ENCODE data around the gene GNG8. TPM values are rescaled to one million over a fixed set of nuclear protein-coding genes. Genes with fewer than 3 reads are reported as not detected.

GNG8 gene
- total RNA-seq, 1 experiment from 2014 or later, result not detected

DNA sequence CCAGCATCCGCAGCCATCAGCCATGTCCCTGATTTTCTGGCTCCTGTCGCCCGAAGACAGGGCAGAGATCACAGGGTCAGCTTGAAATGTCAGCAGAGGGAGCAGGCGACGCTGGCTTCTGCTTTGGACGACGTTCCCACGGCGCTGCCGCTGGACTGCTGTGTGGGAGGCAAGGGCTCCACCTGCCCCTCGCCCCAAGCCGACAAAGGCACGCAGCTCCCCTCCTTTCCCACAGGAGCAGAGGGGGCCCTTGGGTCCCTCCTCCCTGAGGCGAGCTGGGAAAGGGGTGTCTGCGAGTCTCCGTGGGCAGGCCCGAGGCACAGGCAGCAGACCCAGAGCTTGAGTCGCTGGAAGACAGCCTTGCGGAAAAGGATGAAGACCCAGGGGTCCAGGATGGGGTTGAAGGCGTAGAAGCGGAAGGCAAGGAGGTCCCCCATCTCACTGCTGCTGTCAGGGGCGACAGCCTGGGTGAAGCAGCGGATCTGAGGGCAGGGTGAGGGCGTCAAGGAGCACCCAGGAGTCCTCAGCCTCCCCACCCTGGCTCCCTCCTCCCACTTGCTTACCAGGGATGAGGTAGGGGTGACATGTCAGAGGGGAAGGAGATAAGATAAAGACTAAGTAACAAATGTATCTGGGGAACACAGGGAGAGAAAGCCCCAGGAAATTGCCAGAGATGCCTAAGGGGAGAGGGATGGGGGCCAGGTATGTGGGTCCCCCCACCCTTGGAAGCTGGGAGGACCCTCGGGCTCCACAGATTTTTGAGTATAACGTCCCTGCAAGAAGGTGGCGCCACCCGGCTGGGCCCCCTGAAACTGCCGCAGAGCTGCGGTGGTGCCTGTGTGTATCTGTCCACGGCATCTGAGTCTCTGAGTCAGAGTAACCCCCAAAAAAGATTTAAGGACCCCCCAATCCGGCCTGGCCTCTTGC, 14.5 kb downstream of the GNG8 start:
- no peak overlapping the region for H4K5ac ChIP-seq (ENCODE audit: insufficient read length, low read depth, low read length)
- Mint-ChIP-seq H3K36me3 (ENCODE audit: insufficient read depth in 1 of 3, low read depth in 3 of 3) (no peaks in the 10 kb centered on the region), H3K4me3 (no peak overlapping the region), H3K9me3 (no peaks in the 10 kb centered on the region; a peak in 1 of 5 replicates), H3K4me1 (peaks cover 9 to 27% of the 10 kb centered on the region in 2 experiments), H3K27ac (no peak overlapping the region), H3K27me3 (ENCODE audit: low read depth) (peaks cover 12% of the 10 kb centered on the region)
- no peak overlapping the region for H3K56ac ChIP-seq (ENCODE audit: insufficient read length, low read depth, low read length)
- H3K27ac ChIP-seq (ENCODE audit: insufficient read length, low read depth, low read length), result no peak overlapping the region
- no peak overlapping the region for H3K23ac ChIP-seq (ENCODE audit: insufficient read length, low read depth, low read length)
- H3K4ac ChIP-seq (ENCODE audit: low read depth, low read length), result no peak overlapping the region
- H3K4me2 ChIP-seq (ENCODE audit: insufficient read depth, insufficient read length, low read length), result no peak overlapping the region
- H4K91ac ChIP-seq (ENCODE audit: insufficient read length, low read depth, low read length), result no peak overlapping the region
- no peaks in the 10 kb centered on the region; the same call in 1 of the 2 replicates for H3K4me1 ChIP-seq (ENCODE audit: insufficient read depth, low read length)
- no peak overlapping the region for H3T11ph ChIP-seq (ENCODE audit: low read length)
- H3K14ac ChIP-seq (ENCODE audit: insufficient read depth, low read length), result peak overlapping the region; percentile 43; the same call in 1 of the 2 replicates
- TF ChIP-seq, protein P1, sequence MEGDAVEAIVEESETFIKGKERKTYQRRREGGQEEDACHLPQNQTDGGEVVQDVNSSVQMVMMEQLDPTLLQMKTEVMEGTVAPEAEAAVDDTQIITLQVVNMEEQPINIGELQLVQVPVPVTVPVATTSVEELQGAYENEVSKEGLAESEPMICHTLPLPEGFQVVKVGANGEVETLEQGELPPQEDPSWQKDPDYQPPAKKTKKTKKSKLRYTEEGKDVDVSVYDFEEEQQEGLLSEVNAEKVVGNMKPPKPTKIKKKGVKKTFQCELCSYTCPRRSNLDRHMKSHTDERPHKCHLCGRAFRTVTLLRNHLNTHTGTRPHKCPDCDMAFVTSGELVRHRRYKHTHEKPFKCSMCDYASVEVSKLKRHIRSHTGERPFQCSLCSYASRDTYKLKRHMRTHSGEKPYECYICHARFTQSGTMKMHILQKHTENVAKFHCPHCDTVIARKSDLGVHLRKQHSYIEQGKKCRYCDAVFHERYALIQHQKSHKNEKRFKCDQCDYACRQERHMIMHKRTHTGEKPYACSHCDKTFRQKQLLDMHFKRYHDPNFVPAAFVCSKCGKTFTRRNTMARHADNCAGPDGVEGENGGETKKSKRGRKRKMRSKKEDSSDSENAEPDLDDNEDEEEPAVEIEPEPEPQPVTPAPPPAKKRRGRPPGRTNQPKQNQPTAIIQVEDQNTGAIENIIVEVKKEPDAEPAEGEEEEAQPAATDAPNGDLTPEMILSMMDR (conservative IDR thresholded peaks at IDR 0.05), result peak; percentile 57
- H2BK5ac ChIP-seq (ENCODE audit: insufficient read length, low read length), result no peak overlapping the region
- H3K27me3 ChIP-seq (ENCODE audit: insufficient read depth, low read length), result no peaks in the 10 kb centered on the region
- no peak overlapping the region for H2AK5ac ChIP-seq (ENCODE audit: insufficient read length, low read length)
- no CpG with 5 or more reads among the region's 32 CpGs for WGBS (ENCODE audit: extremely low coverage, insufficient read length, low lambda C conversion rate)
- H2BK15ac ChIP-seq (ENCODE audit: low read depth, low read length), result no peak overlapping the region
- H2BK20ac ChIP-seq (ENCODE audit: low read depth, low read length, poor library complexity, severe bottlenecking), result no peak overlapping the region
- no peak overlapping the region for H4K8ac ChIP-seq (replicated peaks; ENCODE audit: insufficient read length, low read depth, low read length)
- no peaks in the 10 kb centered on the region for H3K79me2 ChIP-seq (ENCODE audit: insufficient read depth, low read length)
- H3K9me3 ChIP-seq (ENCODE audit: control insufficient read depth, low read depth, low read length), result no peaks in the 10 kb centered on the region
- H4K20me1 ChIP-seq (ENCODE audit: control insufficient read depth, insufficient read depth, insufficient read length), result no peaks in the 10 kb centered on the region
- H2BK120ac ChIP-seq (ENCODE audit: low read depth, low read length, poor library complexity, severe bottlenecking), result no peak overlapping the region
- H3K9ac ChIP-seq (ENCODE audit: extremely low read depth, insufficient read length, low read length), result no peak overlapping the region
- no peaks in the 10 kb centered on the region for H3K79me1 ChIP-seq (ENCODE audit: insufficient read depth, low read depth, low read length, poor library complexity, severe bottlenecking)
- H3K18ac ChIP-seq (ENCODE audit: insufficient read length, low read depth, low read length), result no peak overlapping the region
- no peaks in the 10 kb centered on the region for H3K23me2 ChIP-seq (ENCODE audit: insufficient read length, low read depth, low read length, poor library complexity, severe bottlenecking)
- no peak overlapping the region for H2BK12ac ChIP-seq (ENCODE audit: insufficient read length, low read depth, low read length)
- H2AFZ ChIP-seq (ENCODE audit: low read length), result no peak overlapping the region
- DNase-seq, result no peak
